ENCODE results near the gene HSDL2.
"Not testable (repeated sequence)": the region's sequence is repeated elsewhere in the genome, so short reads cannot be mapped to it uniquely, and the experiment has no call there.

Gene HSDL2

GRCh38 chr9:112505086-112505485 is 125.2 kb downstream of the HSDL2 start:
- DNase-seq (ENCODE audit: low read depth) = no peak
- TF ChIP-seq CTCF (IDR thresholded peaks at IDR 0.05; ENCODE audit: low read length, missing control alignments) = no peak
- no peak overlapping the region for H3K4me3 ChIP-seq (replicated peaks; ENCODE audit: low read depth, low read length)

GRCh38 chr9:112505607-112506006 is 125.7 kb downstream of the HSDL2 start:
- no peak for DNase-seq (ENCODE audit: low read depth)
- no peak overlapping the region for H3K4me3 ChIP-seq (replicated peaks; ENCODE audit: low read depth, low read length)
- no peak for TF ChIP-seq CTCF (IDR thresholded peaks at IDR 0.05; ENCODE audit: low read length, missing control alignments)

GRCh38 chr9:112506571-112506970 is 126.7 kb downstream of the HSDL2 start:
- no peak for TF ChIP-seq CTCF (IDR thresholded peaks at IDR 0.05; ENCODE audit: low read length, missing control alignments)
- no peak overlapping the region for H3K4me3 ChIP-seq (replicated peaks; ENCODE audit: low read depth, low read length)
- DNase-seq (ENCODE audit: low read depth) = no peak

GRCh38 chr9:112507001-112507680 is 127.2 kb downstream of the HSDL2 start:
- no peak for DNase-seq (ENCODE audit: low read depth)
- TF ChIP-seq CTCF (IDR thresholded peaks at IDR 0.05; ENCODE audit: low read length, missing control alignments) = no peak
- H3K4me3 ChIP-seq (replicated peaks; ENCODE audit: low read depth, low read length) = no peak overlapping the region

- H3K4me3 ChIP-seq (replicated peaks; ENCODE audit: low read depth, low read length) = no peak overlapping the region
- TF ChIP-seq CTCF (IDR thresholded peaks at IDR 0.05; ENCODE audit: low read length, missing control alignments) = no peak
- DNase-seq (ENCODE audit: low read depth) = no peak
Measured at GRCh38 chr9:112508377-112508776, 128.5 kb downstream of the HSDL2 start.

- not testable (repeated sequence) for H3K4me3 ChIP-seq (replicated peaks; ENCODE audit: low read depth, low read length); DNase-seq (ENCODE audit: low read depth)
Measured at GRCh38 chr9:112512377-112512776, 132.5 kb downstream of the HSDL2 start.

- TF ChIP-seq CTCF (IDR thresholded peaks at IDR 0.05; ENCODE audit: low read length, missing control alignments) = no peak
- H3K4me3 ChIP-seq (replicated peaks; ENCODE audit: low read depth, low read length) = no peak overlapping the region
- no peak for DNase-seq (ENCODE audit: low read depth)
Measured at GRCh38 chr9:112516769-112517168, 136.9 kb downstream of the HSDL2 start.

Data from fibroblast of pulmonary artery (primary cell).